ENCODE data around the gene WWOX.

Gene WWOX

GRCh38 chr16:78788276-78788675 lies 688.8 kb downstream of the WWOX start:
- TF ChIP-seq, protein P1, sequence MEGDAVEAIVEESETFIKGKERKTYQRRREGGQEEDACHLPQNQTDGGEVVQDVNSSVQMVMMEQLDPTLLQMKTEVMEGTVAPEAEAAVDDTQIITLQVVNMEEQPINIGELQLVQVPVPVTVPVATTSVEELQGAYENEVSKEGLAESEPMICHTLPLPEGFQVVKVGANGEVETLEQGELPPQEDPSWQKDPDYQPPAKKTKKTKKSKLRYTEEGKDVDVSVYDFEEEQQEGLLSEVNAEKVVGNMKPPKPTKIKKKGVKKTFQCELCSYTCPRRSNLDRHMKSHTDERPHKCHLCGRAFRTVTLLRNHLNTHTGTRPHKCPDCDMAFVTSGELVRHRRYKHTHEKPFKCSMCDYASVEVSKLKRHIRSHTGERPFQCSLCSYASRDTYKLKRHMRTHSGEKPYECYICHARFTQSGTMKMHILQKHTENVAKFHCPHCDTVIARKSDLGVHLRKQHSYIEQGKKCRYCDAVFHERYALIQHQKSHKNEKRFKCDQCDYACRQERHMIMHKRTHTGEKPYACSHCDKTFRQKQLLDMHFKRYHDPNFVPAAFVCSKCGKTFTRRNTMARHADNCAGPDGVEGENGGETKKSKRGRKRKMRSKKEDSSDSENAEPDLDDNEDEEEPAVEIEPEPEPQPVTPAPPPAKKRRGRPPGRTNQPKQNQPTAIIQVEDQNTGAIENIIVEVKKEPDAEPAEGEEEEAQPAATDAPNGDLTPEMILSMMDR (IDR thresholded peaks at IDR 0.05; ENCODE audit: insufficient read depth, low read length, poor library complexity, severe bottlenecking): no peak
- DNase-seq (ENCODE audit: extremely low read depth, insufficient read length): no peak
- Histone ChIP-seq H3K27me3 (replicated peaks; ENCODE audit: control insufficient read depth, insufficient read depth, low read length) (no peaks in the 10 kb centered on the region; the same call in 1 of the 2 replicates), H3K36me3 (ENCODE audit: control insufficient read depth, insufficient read depth, low read length) (no peaks in the 10 kb centered on the region), H3K4me3 (replicated peaks; ENCODE audit: low read depth, low read length) (no peak overlapping the region)

- TF ChIP-seq, protein P1 (IDR thresholded peaks at IDR 0.05; ENCODE audit: insufficient read depth, low read length, poor library complexity, severe bottlenecking): no peak
- DNase-seq (ENCODE audit: extremely low read depth, insufficient read length): no peak
- Histone ChIP-seq H3K36me3 (ENCODE audit: control insufficient read depth, insufficient read depth, low read length) (no peaks in the 10 kb centered on the region), H3K27me3 (replicated peaks; ENCODE audit: control insufficient read depth, insufficient read depth, low read length) (no peaks in the 10 kb centered on the region; the same call in 1 of the 2 replicates), H3K4me3 (replicated peaks; ENCODE audit: low read depth, low read length) (no peak overlapping the region)
These were observed 689.2 kb downstream of the WWOX start for GRCh38 chr16:78788696-78789095.

- DNase-seq (ENCODE audit: extremely low read depth, insufficient read length): no peak
- TF ChIP-seq, protein P1 (IDR thresholded peaks at IDR 0.05; ENCODE audit: insufficient read depth, low read length, poor library complexity, severe bottlenecking): no peak
- no peaks in the 10 kb centered on the region for H3K36me3 ChIP-seq (ENCODE audit: control insufficient read depth, insufficient read depth, low read length)
- no peak overlapping the region for H3K4me3 ChIP-seq (replicated peaks; ENCODE audit: low read depth, low read length)
- H3K27me3 ChIP-seq (replicated peaks; ENCODE audit: control insufficient read depth, insufficient read depth, low read length): no peaks in the 10 kb centered on the region; the same call in 1 of the 2 replicates
These were observed 690.1 kb downstream of the WWOX start for GRCh38 chr16:78789561-78789960.

- H3K4me3 ChIP-seq (replicated peaks; ENCODE audit: low read depth, low read length): no peak overlapping the region
- DNase-seq (ENCODE audit: extremely low read depth, insufficient read length): no peak
- TF ChIP-seq, protein P1 (IDR thresholded peaks at IDR 0.05; ENCODE audit: insufficient read depth, low read length, poor library complexity, severe bottlenecking): no peak
- no peaks in the 10 kb centered on the region for H3K27me3 ChIP-seq (replicated peaks; ENCODE audit: control insufficient read depth, insufficient read depth, low read length)
- no peaks in the 10 kb centered on the region for H3K36me3 ChIP-seq (ENCODE audit: control insufficient read depth, insufficient read depth, low read length)
These were observed 691.6 kb downstream of the WWOX start for GRCh38 chr16:78791011-78791410.

GRCh38 chr16:78791926-78792325 lies 692.5 kb downstream of the WWOX start:
- TF ChIP-seq, protein P1 (IDR thresholded peaks at IDR 0.05; ENCODE audit: insufficient read depth, low read length, poor library complexity, severe bottlenecking): no peak
- H3K4me3 ChIP-seq (replicated peaks; ENCODE audit: low read depth, low read length): no peak overlapping the region
- H3K36me3 ChIP-seq (ENCODE audit: control insufficient read depth, insufficient read depth, low read length): no peaks in the 10 kb centered on the region
- no peak for DNase-seq (ENCODE audit: extremely low read depth, insufficient read length)
- H3K27me3 ChIP-seq (replicated peaks; ENCODE audit: control insufficient read depth, insufficient read depth, low read length): no peaks in the 10 kb centered on the region

GRCh38 chr16:78792952-78793351 lies 693.5 kb downstream of the WWOX start:
- TF ChIP-seq, protein P1 (IDR thresholded peaks at IDR 0.05; ENCODE audit: insufficient read depth, low read length, poor library complexity, severe bottlenecking): no peak
- DNase-seq (ENCODE audit: extremely low read depth, insufficient read length): no peak

More at GRCh38 chr16:78792952-78793351, 693.5 kb downstream of the WWOX start:
- Histone ChIP-seq H3K36me3 (ENCODE audit: control insufficient read depth, insufficient read depth, low read length) (no peaks in the 10 kb centered on the region), H3K27me3 (replicated peaks; ENCODE audit: control insufficient read depth, insufficient read depth, low read length) (no peaks in the 10 kb centered on the region), H3K4me3 (replicated peaks; ENCODE audit: low read depth, low read length) (no peak overlapping the region)
